HL-60 (cell line): ENCODE results near the gene KRTAP13-4.

Experiments used
- DNase-seq, 2 experiments: peaks; one replicate each; pipeline ENCODE4 v3.0.0-alpha.2; 2010 to 2020; ENCODE audit warnings: low read depth in 1 of 2, low spot score in 1 of 2
- H3K27ac ChIP-seq: fragments of 250-450 bp; sonication (Bioruptor Pico); replicated peaks from 2 replicates; pipeline ENCODE4 v1.5.1; 2020; ENCODE audit warnings: mild to moderate bottlenecking, moderate library complexity
- H3K27me3 ChIP-seq: fragments of 250-450 bp; sonication (Bioruptor Pico); 2 replicates; pipeline ENCODE4 v1.5.1; 2021; ENCODE audit warnings: mild to moderate bottlenecking, moderate library complexity; ENCODE audit not compliant: insufficient read depth, poor library complexity, severe bottlenecking
- H3K4me3 ChIP-seq: replicated peaks from 2 replicates; pipeline ENCODE4 v1.5.1; 2011; ENCODE audit warnings: mild to moderate bottlenecking, control low read depth, low read length; ENCODE audit not compliant: insufficient read depth
- GABPA ChIP-seq: IDR thresholded peaks from 2 replicates; pipeline ENCODE4 v1.6.1; 2012; ENCODE audit warnings: low read depth
- POLR2AphosphoS5 ChIP-seq: IDR thresholded peaks from 2 replicates; pipeline ENCODE4 v1.6.1; 2012; ENCODE audit warnings: low read depth
- REST ChIP-seq: IDR thresholded peaks from 2 replicates; pipeline ENCODE4 v1.6.1; 2012; ENCODE audit warnings: low read depth; ENCODE audit not compliant: insufficient replicate concordance
- SPI1 ChIP-seq: IDR thresholded peaks from 2 replicates; pipeline ENCODE4 v1.6.1; 2012; ENCODE audit warnings: low read depth, mild to moderate bottlenecking, borderline replicate concordance
- long read RNA-seq: library from polyadenylated mRNA; unstranded; transcript quantifications from one replicate; pipeline ENCODE4 v2.0.0, GENCODE V29; 2020
- TF ChIP-seq, protein P1 (sequence below): IDR thresholded peaks from one replicate; pipeline ENCODE4 v1.5.1; 2011; ENCODE audit warnings: low read length, control low read depth, inconsistent platforms; ENCODE audit not compliant: insufficient read depth

The KRTAP13-4 gene
- long read RNA-seq = 0 reads

GRCh38 chr21:30430170-30430655 lies at the start of gene KRTAP13-4:
TSS of gene KRTAP13-4 (plus strand) at chr21:30430220. CDS start at chr21:30430276, 56 bp downstream.
- no peak within 1 kb of the TSS for H3K4me3 ChIP-seq
- TF ChIP-seq REST (no peak), GABPA (no peak), SPI1 (no peak), POLR2AphosphoS5 (no peak)
- TF ChIP-seq, protein P1, sequence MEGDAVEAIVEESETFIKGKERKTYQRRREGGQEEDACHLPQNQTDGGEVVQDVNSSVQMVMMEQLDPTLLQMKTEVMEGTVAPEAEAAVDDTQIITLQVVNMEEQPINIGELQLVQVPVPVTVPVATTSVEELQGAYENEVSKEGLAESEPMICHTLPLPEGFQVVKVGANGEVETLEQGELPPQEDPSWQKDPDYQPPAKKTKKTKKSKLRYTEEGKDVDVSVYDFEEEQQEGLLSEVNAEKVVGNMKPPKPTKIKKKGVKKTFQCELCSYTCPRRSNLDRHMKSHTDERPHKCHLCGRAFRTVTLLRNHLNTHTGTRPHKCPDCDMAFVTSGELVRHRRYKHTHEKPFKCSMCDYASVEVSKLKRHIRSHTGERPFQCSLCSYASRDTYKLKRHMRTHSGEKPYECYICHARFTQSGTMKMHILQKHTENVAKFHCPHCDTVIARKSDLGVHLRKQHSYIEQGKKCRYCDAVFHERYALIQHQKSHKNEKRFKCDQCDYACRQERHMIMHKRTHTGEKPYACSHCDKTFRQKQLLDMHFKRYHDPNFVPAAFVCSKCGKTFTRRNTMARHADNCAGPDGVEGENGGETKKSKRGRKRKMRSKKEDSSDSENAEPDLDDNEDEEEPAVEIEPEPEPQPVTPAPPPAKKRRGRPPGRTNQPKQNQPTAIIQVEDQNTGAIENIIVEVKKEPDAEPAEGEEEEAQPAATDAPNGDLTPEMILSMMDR = no peak
- DNase-seq = no peak
- H3K27ac ChIP-seq = no peak within 1 kb of the TSS
- H3K27me3 ChIP-seq = no peaks in the 10 kb centered on the region

DNA sequence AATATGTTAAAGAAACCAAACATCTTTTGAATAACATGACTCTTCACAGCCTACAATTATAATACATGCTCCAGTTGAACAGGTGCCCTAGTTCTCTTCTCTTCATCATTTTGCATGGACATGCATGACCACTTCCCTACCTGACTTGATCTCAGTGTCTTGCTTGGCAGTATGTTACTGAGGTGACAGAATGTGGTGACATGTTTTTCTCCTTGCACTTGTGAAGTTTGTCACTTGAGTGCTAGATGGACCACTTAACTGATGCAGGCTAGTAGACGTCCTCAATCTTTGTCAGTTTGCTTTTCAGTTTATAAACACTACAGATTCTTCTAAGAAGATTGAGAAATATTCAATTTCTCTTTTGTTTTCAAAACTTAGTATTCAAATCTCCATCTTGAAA lies 47.8 kb upstream of the KRTAP13-4 start:
- no peak overlapping the region for H3K4me3 ChIP-seq
- H3K27me3 ChIP-seq = no peaks in the 10 kb centered on the region
- no peak for DNase-seq
- no peak for TF ChIP-seq SPI1
- TF ChIP-seq GABPA = no peak
- no peak for TF ChIP-seq REST
- TF ChIP-seq, protein P1 = no peak
- no peak for TF ChIP-seq POLR2AphosphoS5
- no peak overlapping the region for H3K27ac ChIP-seq

GRCh38 chr21:30391492-30392025 lies 38.5 kb upstream of the KRTAP13-4 start:
- TF ChIP-seq POLR2AphosphoS5 = no peak
- TF ChIP-seq SPI1 = no peak
- Histone ChIP-seq H3K27me3 (no peaks in the 10 kb centered on the region), H3K4me3 (no peak overlapping the region), H3K27ac (no peak overlapping the region)
- DNase-seq = no peak

- no peak for DNase-seq
- Histone ChIP-seq H3K27ac (no peak within 1 kb of the TSS), H3K4me3 (no peak within 1 kb of the TSS), H3K27me3 (no peaks in the 10 kb centered on the region)
- TF ChIP-seq REST (no peak), SPI1 (no peak), POLR2AphosphoS5 (no peak), GABPA (no peak)
- TF ChIP-seq, protein P1 = no peak
These were observed 34.3 kb upstream of the KRTAP13-4 start, which contains the start of gene KRTAP13-1 for GRCh38 chr21:30395731-30396130. TSS of gene KRTAP13-1 (plus strand) at chr21:30396031. CDS start at chr21:30396087, 56 bp downstream.
